ENCODE data around the gene PCDHGA5.

Gene PCDHGA5

GRCh38 chr5:141359790-141360426, 4.1 kb upstream of the PCDHGA5 start, which contains the start of gene PCDHGB2:
TSS of gene PCDHGB2 (plus strand) at chr5:141359994. CDS start at chr5:141360136, 142 bp downstream.
- Histone ChIP-seq H3K9ac (ENCODE audit: low read length) (peak within 1 kb of the TSS; percentile 47; the same call in 1 of the 2 replicates), H3K4me1 (ENCODE audit: low read length) (no peaks in the 10 kb centered on the region), H3K4me2 (ENCODE audit: low read length) (peak within 1 kb of the TSS; percentile 71), H3K79me2 (ENCODE audit: low read length) (no peaks in the 10 kb centered on the region), H3K9me3 (ENCODE audit: insufficient read depth, low read length) (no peaks in the 10 kb centered on the region), H4K20me1 (ENCODE audit: insufficient read depth, low read length) (no peaks in the 10 kb centered on the region), H3K27me3 (ENCODE audit: low read depth, low read length) (no peaks in the 10 kb centered on the region), H3K36me3 (replicated peaks; ENCODE audit: low read depth, low read length) (no peaks in the 10 kb centered on the region), H3K4me3 (ENCODE audit: low read length) (peak within 1 kb of the TSS; percentile 74), H2AFZ (ENCODE audit: low read depth, low read length) (peak within 1 kb of the TSS; percentile 84), H3K27ac (ENCODE audit: low read length) (no peak within 1 kb of the TSS)
- TF ChIP-seq, protein P1, sequence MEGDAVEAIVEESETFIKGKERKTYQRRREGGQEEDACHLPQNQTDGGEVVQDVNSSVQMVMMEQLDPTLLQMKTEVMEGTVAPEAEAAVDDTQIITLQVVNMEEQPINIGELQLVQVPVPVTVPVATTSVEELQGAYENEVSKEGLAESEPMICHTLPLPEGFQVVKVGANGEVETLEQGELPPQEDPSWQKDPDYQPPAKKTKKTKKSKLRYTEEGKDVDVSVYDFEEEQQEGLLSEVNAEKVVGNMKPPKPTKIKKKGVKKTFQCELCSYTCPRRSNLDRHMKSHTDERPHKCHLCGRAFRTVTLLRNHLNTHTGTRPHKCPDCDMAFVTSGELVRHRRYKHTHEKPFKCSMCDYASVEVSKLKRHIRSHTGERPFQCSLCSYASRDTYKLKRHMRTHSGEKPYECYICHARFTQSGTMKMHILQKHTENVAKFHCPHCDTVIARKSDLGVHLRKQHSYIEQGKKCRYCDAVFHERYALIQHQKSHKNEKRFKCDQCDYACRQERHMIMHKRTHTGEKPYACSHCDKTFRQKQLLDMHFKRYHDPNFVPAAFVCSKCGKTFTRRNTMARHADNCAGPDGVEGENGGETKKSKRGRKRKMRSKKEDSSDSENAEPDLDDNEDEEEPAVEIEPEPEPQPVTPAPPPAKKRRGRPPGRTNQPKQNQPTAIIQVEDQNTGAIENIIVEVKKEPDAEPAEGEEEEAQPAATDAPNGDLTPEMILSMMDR (IDR thresholded peaks at IDR 0.05; ENCODE audit: low read depth, low read length) = peak; percentile 53
- no peak for TF ChIP-seq EZH2phosphoT487 (IDR thresholded peaks at IDR 0.05; ENCODE audit: low read depth)

DNA sequence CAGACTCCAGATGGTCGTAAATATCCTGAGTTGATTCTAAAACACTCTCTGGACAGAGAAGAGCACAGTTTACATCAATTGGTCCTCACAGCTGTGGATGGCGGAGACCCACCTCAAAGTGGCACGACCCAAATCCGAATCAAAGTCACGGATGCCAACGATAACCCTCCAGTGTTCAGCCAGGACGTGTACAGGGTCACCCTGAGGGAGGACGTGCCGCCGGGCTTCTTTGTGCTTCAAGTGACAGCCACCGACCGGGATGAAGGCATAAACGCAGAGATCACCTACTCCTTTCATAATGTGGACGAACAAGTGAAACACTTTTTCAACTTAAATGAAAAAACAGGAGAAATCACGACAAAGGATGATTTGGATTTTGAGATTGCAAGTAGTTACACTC, 3.3 kb upstream of the PCDHGA5 start:
- no peaks in the 10 kb centered on the region for H3K9me3 ChIP-seq (ENCODE audit: insufficient read depth, low read length)
- no peaks in the 10 kb centered on the region for H3K79me2 ChIP-seq (ENCODE audit: low read length)
- no peak overlapping the region for H3K9ac ChIP-seq (ENCODE audit: low read length)
- no peaks in the 10 kb centered on the region for H3K4me1 ChIP-seq (ENCODE audit: low read length)
- no peaks in the 10 kb centered on the region for H4K20me1 ChIP-seq (ENCODE audit: insufficient read depth, low read length)
- no peak overlapping the region; the same call in 1 of the 2 replicates for H2AFZ ChIP-seq (ENCODE audit: low read depth, low read length)
- no peaks in the 10 kb centered on the region for H3K27me3 ChIP-seq (ENCODE audit: low read depth, low read length)
- H3K36me3 ChIP-seq (replicated peaks; ENCODE audit: low read depth, low read length) = no peaks in the 10 kb centered on the region
- no peak overlapping the region for H3K4me3 ChIP-seq (ENCODE audit: low read length)
- TF ChIP-seq, protein P1 (IDR thresholded peaks at IDR 0.05; ENCODE audit: low read depth, low read length) = no peak
- no peak for TF ChIP-seq EZH2phosphoT487 (IDR thresholded peaks at IDR 0.05; ENCODE audit: low read depth)
- H3K27ac ChIP-seq (ENCODE audit: low read length) = no peak overlapping the region
- no peak overlapping the region for H3K4me2 ChIP-seq (ENCODE audit: low read length)

GRCh38 chr5:141362719-141363118, 1.2 kb upstream of the PCDHGA5 start:
- Histone ChIP-seq H4K20me1 (ENCODE audit: insufficient read depth, low read length) (no peaks in the 10 kb centered on the region), H3K4me1 (ENCODE audit: low read length) (no peaks in the 10 kb centered on the region), H3K9me3 (ENCODE audit: insufficient read depth, low read length) (no peaks in the 10 kb centered on the region), H3K36me3 (replicated peaks; ENCODE audit: low read depth, low read length) (no peaks in the 10 kb centered on the region), H3K4me2 (ENCODE audit: low read length) (no peak overlapping the region), H3K79me2 (ENCODE audit: low read length) (no peaks in the 10 kb centered on the region), H3K4me3 (ENCODE audit: low read length) (no peak overlapping the region), H3K27ac (ENCODE audit: low read length) (no peak overlapping the region), H2AFZ (ENCODE audit: low read depth, low read length) (no peak overlapping the region), H3K27me3 (ENCODE audit: low read depth, low read length) (no peaks in the 10 kb centered on the region), H3K9ac (ENCODE audit: low read length) (no peak overlapping the region)
- TF ChIP-seq EZH2phosphoT487 (IDR thresholded peaks at IDR 0.05; ENCODE audit: low read depth) = no peak
- TF ChIP-seq, protein P1 (IDR thresholded peaks at IDR 0.05; ENCODE audit: low read depth, low read length) = no peak

DNA sequence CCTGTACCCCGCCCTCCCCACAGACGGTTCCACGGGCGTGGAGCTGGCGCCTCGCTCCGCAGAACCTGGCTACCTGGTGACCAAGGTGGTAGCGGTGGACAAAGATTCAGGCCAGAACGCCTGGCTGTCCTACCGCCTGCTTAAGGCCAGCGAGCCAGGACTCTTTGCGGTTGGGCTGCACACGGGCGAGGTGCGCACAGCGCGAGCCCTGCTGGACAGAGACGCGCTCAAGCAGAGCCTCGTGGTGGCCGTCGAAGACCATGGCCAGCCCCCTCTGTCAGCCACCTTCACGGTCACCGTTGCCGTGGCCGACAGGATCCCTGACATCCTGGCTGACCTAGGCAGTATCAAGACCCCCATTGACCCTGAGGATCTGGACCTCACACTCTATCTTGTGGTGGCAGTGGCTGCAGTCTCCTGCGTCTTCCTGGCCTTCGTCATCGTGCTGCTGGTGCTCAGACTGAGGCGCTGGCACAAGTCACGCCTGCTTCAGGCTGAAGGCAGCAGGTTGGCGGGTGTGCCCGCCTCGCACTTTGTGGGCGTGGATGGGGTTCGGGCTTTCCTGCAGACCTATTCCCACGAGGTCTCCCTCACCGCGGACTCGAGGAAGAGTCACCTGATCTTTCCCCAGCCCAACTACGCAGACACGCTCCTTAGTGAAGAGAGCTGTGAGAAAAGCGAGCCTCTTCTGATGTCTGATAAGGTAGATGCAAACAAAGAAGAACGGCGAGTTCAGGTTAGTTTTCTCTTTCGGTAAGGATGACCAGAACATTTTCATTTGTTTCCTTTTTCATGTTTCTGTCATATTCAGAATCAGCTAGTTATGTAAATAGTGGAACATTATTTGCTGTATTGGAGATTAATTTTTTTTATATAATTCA, 2.3 kb downstream of the PCDHGA5 start:
- Histone ChIP-seq H3K36me3 (replicated peaks; ENCODE audit: low read depth, low read length) (no peaks in the 10 kb centered on the region), H3K9ac (ENCODE audit: low read length) (no peak overlapping the region), H3K9me3 (ENCODE audit: insufficient read depth, low read length) (no peaks in the 10 kb centered on the region), H3K4me3 (ENCODE audit: low read length) (no peak overlapping the region), H3K4me1 (ENCODE audit: low read length) (no peaks in the 10 kb centered on the region), H4K20me1 (ENCODE audit: insufficient read depth, low read length) (no peaks in the 10 kb centered on the region), H3K27me3 (ENCODE audit: low read depth, low read length) (no peaks in the 10 kb centered on the region), H3K79me2 (ENCODE audit: low read length) (no peaks in the 10 kb centered on the region), H2AFZ (ENCODE audit: low read depth, low read length) (no peak overlapping the region), H3K4me2 (ENCODE audit: low read length) (no peak overlapping the region), H3K27ac (ENCODE audit: low read length) (no peak overlapping the region)
- TF ChIP-seq, protein P1 (IDR thresholded peaks at IDR 0.05; ENCODE audit: low read depth, low read length) = no peak
- TF ChIP-seq EZH2phosphoT487 (IDR thresholded peaks at IDR 0.05; ENCODE audit: low read depth) = no peak

Data from OCI-LY3 (cell line).